Type B pancreatic cell (in vitro differentiated cells): ENCODE data around the gene VPS26B. TPM values are rescaled to one million over a fixed set of nuclear protein-coding genes. Genes with fewer than 3 reads are reported as not detected.

ENCODE experiments used
- DNase-seq: peaks from one replicate; pipeline ENCODE4 v3.0.0; 2021; ENCODE audit warnings: mixed read lengths; ENCODE audit not compliant: unreplicated experiment; ENCODE audit errors: extremely low spot score
- H3K27ac Mint-ChIP-seq: 2 replicates; pipeline ENCODE4 v1.8.0; 2021; ENCODE audit warnings: mild to moderate bottlenecking, mixed read lengths
- H3K27me3 Mint-ChIP-seq: 2 replicates; pipeline ENCODE4 v1.8.0; 2021; ENCODE audit warnings: mixed read lengths
- H3K36me3 Mint-ChIP-seq: 2 replicates; pipeline ENCODE4 v1.8.0; 2021; ENCODE audit warnings: mixed read lengths
- H3K4me1 Mint-ChIP-seq: one replicate; pipeline ENCODE4 v1.8.0; 2021; ENCODE audit warnings: mixed read lengths; ENCODE audit not compliant: unreplicated experiment
- H3K4me3 Mint-ChIP-seq: 2 replicates; pipeline ENCODE4 v1.8.0; 2021; ENCODE audit warnings: mild to moderate bottlenecking, mixed read lengths
- H3K9me3 Mint-ChIP-seq: 2 replicates; pipeline ENCODE4 v1.8.0; 2021; ENCODE audit warnings: mixed read lengths
- total RNA-seq: library from RNA; stranded (reverse); gene quantifications from 2 replicates; pipeline ENCODE4 v1.2.1, GENCODE V29; 2021; ENCODE audit warnings: low replicate concordance
- TF ChIP-seq, protein P1 (sequence below): fragments of 200-600 bp; sonication (generic); conservative IDR thresholded peaks from 2 replicates; pipeline ENCODE4 v1.5.0; 2021; ENCODE audit warnings: antibody characterized with exemption, mild to moderate bottlenecking

VPS26B gene
- total RNA-seq, 1 donor from 2014 or later = 43.6 TPM

DNA sequence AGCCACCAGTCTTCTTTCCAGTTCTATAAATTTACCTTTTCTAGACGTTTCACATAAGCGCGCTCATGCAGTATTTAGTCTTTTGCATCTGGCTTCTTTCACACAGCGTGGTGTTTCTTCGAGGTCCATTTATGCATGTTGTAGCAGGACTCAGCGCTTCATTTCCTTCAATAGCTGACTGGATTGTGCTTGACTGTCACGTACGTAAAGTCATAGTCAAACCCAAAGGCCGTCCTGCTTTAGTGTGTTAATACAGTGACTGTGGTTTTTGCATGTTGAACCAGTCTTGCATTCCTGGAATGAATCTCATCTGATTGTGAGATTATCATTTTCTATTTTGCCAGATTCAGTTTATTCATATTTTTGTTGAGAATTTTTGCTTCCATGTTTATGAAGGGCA is 70.2 kb downstream of the VPS26B start:
- Mint-ChIP-seq H3K36me3 (no peaks in the 10 kb centered on the region), H3K4me3 (no peak overlapping the region), H3K27ac (no peak overlapping the region), H3K27me3 (peaks cover 9% of the 10 kb centered on the region), H3K9me3 (no peaks in the 10 kb centered on the region), H3K4me1 (peaks cover 2% of the 10 kb centered on the region)
- TF ChIP-seq, protein P1, sequence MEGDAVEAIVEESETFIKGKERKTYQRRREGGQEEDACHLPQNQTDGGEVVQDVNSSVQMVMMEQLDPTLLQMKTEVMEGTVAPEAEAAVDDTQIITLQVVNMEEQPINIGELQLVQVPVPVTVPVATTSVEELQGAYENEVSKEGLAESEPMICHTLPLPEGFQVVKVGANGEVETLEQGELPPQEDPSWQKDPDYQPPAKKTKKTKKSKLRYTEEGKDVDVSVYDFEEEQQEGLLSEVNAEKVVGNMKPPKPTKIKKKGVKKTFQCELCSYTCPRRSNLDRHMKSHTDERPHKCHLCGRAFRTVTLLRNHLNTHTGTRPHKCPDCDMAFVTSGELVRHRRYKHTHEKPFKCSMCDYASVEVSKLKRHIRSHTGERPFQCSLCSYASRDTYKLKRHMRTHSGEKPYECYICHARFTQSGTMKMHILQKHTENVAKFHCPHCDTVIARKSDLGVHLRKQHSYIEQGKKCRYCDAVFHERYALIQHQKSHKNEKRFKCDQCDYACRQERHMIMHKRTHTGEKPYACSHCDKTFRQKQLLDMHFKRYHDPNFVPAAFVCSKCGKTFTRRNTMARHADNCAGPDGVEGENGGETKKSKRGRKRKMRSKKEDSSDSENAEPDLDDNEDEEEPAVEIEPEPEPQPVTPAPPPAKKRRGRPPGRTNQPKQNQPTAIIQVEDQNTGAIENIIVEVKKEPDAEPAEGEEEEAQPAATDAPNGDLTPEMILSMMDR = no peak
- no peak for DNase-seq

Other genes with a start within 250 kb of the VPS26B start
- 6.3 and 50.3 TPM in 2 replicates for gene JAM3, start 155.6 kb upstream of the VPS26B start, total RNA-seq
- gene NCAPD3, start 704 bp upstream of the VPS26B start, total RNA-seq = 18.0 and 33.9 TPM in 2 replicates
- 28.7 and 44.3 TPM in 2 replicates for gene THYN1, start 28.7 kb downstream of the VPS26B start, total RNA-seq
- 26.4 and 29.8 TPM in 2 replicates for gene ACAD8, start 28.9 kb downstream of the VPS26B start, total RNA-seq
- not detected in 2 replicates for gene GLB1L3, start 51.7 kb downstream of the VPS26B start, total RNA-seq
- 5.5 and 11.6 TPM in 2 replicates for gene GLB1L2, start 107.3 kb downstream of the VPS26B start, total RNA-seq
- gene B3GAT1, start 187.6 kb downstream of the VPS26B start, total RNA-seq = 3.5 and 4.8 TPM in 2 replicates